GDM1 (cell line): Measurements from ENCODE around the gene OSTC.

Experiments
- DNase-seq: peaks from one replicate; lab custom pipeline; 2025; lab: John Stamatoyannopoulos, UW

OSTC gene

DNA sequence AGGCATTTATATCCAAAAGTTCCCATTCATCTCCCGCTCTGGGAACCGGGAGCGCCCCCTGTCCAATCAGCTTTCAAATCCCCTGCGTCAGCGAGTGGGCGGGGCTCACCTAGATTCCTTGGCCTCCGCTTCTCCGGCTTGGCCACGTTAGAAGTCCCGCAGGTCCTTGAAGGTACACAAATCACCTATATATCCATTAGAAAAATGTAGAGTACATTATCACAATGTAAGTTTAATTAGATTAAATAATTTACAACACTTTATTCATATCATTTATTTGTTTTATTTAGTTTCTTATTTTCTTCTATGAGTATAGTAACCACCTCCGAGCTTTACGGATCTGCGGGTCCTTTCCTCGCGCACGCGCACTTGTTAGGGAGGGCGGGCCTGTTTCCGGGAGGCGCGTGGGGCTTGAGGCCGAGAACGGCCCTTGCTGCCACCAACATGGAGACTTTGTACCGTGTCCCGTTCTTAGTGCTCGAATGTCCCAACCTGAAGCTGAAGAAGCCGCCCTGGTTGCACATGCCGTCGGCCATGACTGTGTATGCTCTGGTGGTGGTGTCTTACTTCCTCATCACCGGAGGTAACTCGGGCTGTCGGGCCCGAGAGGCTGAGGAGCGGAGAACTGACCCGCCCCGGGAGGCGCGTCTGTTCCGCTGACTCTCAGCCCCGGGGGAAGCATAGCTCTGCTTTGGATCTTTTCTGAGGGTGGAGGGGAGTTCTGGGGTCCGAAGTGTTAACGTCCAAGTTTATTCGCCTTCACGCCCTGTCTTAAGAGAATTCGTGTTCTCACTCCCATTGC lies at the start of gene OSTC:
TSS of gene OSTC (plus strand) at position 388 of the 802 bp plus-strand sequence. CDS start at position 445, 57 bp downstream.
- DNase-seq = peak; percentile 83

DNA sequence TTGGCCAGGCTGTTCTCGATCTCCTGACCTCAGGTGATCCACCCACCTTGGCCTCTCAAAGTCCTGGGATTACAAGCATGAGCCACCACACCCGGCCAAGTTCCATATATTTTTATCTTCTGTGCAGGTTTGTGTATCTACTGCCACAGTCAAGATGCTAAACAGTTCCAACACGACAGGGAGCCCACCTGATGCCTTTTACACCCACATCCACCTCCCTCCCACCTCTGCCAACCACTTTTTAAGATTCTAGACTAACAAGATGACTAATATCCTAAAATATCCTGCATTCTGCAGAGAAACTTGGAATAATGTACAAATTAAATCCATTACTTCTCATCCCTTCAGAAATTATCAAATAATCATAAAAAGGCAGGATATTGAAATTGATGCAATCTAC lies 49.3 kb upstream of the OSTC start:
- no peak for DNase-seq

GRCh38 chr4:108601532-108601931 lies 48.9 kb upstream of the OSTC start:
- no peak for DNase-seq

DNA sequence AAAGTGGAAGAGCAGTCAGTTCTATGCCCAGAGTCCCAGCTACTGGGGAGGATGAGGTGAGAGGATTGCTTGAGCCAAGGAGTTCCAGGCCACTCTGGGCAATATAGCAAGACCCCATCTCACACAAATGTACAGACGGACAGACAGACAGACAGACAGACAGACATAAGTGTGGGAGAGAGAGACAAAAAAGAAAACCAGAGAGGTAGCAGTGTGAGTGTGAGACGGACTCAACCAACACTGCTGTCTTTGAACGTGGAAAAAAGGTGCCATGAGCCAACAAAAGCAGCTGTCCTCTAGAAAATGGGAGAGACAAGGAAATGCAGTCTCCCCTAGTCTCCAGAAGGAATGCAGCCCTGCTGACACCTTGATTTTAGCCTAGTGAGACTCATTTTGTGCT lies 48.2 kb upstream of the OSTC start:
- no peak for DNase-seq

DNA sequence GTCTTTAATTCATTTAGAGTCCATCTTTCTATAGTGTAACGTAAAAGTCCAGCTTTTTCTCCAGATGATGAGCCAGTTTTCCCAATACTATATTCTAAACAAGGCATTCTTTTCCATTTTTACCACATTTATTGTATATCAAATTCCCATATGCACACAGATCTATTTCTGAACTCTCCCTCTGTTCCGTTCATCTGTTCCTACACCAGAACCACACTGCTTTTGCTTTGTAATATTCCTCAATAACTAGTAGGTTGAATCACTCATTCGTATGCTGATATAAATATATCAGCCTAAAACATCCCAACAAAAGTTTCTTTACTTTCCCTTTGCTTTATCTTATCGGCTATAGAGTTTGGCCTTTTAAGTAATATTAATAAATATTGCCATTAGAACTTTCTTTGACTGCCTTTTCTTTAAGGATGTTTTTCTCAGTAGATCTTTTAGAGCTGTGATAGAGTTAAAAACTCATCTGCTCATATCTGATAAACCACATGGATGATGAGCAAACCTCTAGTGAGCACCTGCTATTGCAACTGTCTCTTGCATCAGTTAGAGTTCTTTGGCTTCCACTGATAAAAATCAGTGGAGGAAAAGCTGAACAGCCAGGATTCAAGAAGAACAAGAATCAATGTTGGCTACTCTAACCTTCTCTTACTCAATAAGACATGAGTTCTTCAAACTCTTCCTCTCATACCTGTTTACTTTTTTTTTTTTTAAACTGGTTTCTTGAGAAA lies 43.2 kb upstream of the OSTC start:
- DNase-seq = no peak

DNA sequence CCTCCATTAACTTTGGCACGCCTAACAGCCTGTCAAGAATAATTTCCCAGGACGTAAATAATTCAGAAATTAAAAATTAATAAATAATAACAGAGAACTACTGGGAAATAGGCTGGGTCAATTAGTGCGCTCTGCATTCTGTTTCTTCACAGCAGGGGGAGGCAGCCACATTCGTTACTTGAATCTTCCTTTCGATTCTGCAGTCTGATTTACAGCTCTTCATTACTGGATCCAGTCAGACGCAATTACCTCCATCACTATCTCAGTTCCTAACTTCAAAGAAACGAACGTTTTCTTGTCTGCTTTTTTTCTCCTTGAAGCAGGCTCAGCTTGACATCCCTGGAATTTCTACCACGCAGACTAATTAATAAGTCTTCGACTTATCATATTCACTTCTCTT lies 39.0 kb upstream of the OSTC start:
- DNase-seq = no peak

DNA sequence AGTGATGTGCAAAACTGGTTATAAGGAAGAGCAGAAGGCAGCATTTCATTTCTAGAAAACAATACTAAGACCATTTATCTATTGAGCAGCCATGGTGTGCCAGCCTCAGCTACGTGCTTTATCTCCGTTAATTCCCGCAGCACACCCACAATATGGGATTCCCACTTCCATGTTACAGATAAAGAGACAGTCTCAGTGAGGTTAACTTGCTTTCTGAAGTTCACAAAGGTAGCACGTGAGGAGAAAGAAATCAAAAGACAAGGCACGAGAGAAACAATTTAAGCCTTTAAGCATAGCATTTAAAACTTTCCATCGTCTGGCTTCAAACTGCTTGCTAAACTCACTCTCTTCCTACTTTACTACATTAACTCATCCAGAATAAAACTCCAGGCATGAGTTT lies 38.0 kb upstream of the OSTC start:
- DNase-seq = no peak

DNA sequence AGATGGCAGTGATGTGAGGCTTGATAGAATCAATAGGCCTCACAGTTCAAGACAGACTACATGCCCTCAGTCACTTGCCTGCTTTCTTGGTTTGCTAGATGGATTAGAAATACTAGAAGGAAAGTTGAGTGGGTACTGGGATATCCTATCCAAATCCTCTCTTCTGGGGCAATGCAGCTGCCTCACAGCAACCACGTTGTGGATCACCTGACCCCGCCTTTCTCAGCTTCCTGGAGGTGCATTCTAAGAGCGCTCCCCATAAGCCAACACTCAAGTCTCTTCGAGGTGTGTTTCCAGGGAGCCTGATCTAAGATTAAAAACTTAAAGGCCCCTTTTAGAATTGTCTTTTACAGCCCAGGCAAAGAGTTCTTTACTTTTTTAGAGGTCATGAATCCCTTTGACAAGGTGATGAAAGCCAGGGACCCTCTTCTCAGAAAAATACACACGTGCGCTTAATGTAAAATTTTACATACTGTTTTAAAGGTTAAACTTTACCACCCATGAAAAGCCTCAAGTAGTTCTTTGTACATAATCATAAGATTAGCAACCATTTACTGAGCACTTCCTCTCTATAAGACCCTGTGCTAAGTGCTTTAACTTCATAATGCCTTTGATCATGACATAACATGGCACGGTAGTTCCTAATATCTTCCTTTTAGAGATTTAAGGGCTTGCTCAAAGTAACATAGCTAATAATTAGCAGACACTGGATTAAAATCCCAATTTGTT lies 30.9 kb upstream of the OSTC start:
- no peak for DNase-seq

DNA sequence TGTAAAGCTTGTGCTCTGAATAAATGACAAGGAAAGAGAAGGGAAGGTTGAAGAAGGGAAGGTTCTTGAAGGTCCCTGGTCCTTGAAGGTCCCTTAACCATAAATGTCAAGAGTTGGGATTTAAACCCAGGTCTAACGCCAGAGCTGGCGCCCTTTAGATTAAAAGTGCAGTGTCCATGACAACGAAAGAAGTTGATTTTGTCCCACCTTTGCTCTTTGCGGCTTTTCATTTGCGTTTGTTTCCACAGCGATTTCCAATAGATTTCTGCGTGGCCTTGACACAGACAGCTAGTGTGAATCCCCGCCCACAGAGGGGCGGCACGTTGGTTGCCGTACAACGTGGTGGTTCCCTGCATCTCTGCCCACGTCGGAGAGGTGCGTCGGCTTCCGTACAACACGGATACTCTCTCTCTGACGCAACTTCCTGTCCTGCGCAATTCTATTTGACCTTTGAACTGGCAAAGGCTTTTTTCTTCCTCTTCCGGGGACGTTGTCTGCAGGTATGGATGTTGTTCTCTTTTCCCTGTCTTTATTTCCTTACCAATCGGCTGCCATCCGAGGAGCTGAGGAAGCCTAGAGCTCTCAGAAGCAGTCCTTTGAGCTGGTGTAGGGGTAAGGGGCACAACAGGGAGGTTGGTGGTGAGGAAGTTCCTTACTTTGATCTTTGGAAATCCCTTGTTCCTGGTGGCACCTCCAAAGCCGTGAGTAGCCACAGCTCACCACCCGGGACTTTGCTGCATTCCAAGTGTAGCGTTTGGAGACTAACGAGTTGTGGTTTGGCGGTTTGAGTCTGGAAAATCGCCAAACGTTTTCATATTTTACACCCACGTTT lies 30.1 kb upstream of the OSTC start, which contains the start of gene RPL34:
TSS of gene RPL34 (plus strand) at position 476 of the 832 bp plus-strand sequence. CDS start 1,384 bp downstream, outside the sequence.
- DNase-seq = peak; percentile 95

DNA sequence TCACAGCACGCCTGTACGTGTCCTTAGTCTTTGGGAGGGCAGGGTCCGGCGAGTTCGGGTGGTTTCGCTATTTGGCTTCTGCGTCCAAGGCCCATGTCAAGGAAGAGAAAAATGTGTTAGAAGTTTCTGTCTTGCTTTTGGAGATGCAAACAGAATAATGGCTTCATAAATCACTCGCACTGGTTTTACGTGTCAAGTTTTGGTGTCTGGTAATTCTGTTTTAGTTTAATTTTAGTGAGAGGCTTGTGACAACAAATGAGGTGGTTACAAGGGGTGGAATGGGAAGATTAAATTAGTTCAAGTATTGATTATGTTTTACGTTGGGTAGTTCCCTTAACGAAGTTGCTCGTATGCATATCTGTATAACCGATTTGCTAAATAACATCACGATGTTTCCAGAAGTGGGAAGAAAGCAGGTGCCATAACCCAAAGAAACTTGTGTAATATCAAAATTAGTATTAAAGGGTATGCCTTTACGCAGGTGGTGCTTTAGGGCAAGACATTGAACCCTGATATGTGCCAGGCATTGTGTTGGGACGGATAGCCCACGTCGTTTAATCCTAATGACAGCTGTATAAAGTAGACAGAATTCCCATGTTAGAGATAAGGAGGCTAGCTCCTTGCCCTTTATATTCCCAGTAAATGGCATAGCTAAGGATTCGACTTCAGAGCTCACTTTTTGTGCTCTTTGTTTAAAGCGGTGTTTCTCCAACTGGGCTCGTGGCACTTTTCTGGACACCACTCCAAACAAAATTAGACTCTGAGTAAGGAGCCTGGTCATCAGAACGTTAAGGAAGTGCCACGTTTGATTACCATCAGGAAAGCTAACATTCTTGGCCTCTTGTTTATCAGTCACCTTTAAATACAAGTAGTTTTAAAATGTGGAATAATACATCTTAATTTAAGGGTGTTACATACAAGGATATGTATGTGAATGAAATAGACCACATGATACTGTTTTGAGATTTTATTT lies 29.2 kb upstream of the OSTC start:
- DNase-seq = no peak

DNA sequence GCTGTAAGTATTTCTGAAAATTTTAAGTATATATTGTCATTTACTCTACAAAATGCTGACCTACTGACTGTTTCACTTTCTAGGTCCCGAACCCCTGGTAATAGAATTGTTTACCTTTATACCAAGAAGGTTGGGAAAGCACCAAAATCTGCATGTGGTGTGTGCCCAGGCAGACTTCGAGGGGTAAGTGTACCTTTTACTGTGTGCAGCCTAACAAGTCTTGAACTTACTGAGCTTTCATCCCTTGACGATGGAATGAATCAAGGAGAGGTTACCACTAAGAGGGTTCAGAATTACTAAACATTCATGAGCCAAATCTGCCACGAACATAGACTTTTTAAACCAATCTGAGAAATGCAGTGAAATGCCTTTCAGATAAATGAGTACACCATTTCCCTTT lies 28.4 kb upstream of the OSTC start:
- no peak for DNase-seq

DNA sequence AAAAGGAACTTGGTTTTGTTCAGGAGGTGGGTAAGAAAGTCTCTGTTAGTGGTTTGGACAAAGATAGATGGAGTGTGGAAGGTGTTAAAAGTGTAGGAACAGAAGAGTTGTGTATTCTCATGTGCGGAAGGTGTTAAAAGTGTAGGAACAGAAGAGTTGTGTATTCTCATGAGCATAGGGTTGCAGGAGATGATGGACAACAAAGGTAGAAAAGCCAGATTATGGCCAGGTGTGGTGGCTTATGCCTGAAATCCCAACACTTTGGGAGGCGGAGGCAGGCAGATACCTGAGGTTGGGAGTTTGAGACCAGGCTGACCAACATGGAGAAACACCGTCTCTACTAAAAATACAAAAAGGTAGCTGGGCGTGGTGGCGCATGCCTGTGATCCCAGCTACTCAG lies 27.6 kb upstream of the OSTC start:
- DNase-seq = no peak

- DNase-seq = no peak
Measured at GRCh38 chr4:108624263-108625056, 25.9 kb upstream of the OSTC start.

DNA sequence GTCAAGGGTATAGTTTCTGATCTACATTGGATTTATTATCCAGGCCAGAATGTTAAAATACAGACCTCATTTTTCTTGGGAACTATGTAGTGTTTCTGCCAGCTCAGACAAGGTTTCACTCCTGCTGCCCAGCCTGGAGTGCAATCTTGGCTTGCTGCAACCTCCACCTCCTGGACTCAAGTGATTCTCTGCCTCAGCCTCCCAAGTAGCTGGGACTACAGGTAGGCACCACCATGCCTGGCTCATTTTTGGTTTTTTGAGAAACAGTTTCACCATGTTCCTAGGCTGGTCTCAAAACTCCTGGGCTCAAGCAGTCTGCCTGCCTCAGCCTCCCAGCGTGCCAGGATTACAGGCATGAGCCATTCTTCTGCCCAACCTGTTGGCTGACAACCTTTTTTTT lies 24.3 kb upstream of the OSTC start:
- no peak for DNase-seq

DNA sequence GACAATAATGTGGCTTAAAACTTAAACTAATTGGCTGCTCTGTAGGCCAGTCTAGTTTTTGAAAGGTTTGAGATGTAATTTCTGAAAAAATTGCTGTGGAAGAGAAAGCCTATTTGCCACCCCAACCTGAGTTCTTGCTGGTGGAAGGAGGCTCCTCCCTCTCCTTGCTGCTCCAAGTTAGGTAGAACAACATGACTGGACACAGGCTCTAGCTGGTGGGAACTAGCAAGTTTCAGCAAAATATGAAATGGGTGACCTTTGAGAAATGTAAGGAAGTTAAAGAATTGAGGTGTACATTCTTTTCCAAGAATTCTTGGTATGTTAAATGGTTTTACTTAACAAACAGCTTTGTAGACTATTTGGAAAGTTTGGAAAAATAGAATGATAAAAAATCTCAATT lies 22.0 kb upstream of the OSTC start:
- DNase-seq = no peak

GRCh38 chr4:108635070-108635655 lies 15.2 kb upstream of the OSTC start:
- DNase-seq = no peak

DNA sequence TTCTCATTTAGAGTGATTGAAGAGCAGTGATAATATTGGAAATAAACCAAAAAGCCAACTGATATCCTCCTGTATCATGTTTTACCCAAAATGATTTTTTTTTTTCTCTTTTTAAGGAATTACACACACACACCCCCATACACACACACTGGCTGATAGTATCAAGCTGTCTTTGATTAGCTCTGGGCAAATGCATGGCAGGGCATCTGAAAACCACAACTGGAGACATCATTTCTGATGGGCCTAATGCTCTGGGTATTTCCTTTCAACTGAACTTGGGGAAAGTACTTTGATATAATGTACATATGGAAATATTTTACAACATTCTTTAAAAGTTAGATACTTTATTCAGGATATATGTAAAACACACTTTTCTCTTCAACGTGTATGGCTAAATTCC lies 14.2 kb upstream of the OSTC start:
- DNase-seq = no peak

DNA sequence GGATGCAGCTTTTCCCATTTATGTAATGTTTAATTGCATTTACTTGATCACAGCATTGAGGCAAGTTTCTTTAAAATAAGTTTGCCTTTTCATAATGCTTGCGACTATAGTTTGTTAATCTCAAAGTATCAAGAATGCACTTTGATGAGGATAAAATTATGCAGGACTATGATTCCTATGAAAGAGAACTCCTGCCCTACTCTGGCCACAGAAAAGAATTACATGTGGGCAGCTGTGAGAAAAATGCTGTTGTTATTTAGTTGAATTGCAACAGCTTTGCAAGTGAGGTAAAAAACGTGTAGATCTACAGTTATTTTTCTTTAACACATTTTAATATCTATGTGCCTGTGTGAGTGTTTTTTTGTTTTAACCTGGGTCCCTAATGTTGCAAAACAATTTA lies 12.5 kb upstream of the OSTC start:
- DNase-seq = no peak

DNA sequence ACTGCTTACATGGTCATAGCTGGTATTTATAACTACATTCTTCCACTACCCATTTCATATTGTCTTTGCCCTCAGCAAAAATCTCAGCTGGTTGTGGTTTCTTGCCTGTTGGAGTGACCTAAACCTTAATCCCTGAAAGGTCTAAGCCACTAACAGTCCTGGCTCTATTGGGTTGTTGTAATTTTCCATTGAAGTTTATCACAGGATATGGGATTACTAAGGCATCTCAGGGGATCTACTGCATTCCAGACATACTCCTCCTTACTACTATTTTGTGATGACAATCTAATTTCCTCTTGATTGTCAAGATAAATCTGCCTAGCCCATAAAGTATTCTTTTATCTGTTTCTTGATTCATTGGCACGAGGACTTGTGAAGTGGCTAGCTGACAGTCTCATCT lies 6.2 kb upstream of the OSTC start:
- no peak for DNase-seq
